Measurements from ENCODE around the gene ZNF148.

Gene ZNF148

DNA sequence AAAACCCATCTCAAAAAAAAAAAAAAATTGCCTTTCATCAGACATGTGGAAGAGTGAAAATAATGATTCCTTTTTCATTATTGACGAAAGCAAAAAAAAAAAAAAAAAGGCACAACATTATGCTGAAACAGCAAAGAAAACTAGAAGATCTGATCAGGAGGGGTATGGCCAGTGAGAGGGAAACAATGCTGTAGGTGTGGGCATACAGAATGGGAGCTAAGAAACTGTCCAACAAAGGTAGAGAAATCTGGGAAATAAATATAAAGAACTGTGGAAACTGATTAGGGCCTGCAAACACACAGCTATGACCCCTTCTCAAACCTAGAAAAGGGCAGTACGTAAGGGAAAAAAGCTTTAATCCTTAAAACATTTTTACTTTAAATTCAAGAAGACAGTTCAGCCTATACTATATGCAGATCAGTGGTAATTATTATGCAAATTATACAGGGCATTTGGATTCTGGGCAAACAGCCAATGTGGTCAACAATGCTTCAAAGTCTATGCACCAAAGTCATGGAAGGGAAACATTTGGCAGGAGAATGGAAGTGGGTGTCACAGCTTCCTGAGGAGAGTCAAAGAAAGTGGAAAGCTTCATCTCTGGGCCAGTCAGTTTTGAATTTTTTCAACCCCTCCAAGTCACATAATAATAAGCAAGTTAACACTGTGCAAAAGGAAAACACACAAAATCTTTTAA lies 94.3 kb downstream of the ZNF148 start:
- no peak for DNase-seq (ENCODE audit: low read depth)

DNA sequence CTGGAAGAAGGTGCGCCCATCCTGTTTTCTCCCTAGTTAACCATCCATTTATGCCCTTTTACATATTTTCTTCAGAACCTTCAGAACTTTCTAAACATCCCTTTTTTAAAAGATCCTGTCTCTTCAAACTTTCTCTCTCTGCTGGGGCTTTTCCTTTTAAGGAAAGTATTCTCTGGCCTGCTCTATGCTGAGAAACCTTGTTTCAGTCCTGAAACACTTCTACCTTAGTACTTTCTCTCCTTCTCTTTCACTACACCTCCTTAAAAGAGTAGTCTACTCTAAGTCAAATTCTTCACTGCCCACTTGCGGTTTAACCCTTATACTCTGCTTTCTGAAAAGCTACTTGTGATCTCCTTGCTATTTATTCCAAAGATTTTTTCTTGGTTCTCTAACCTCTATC lies 97.0 kb downstream of the ZNF148 start:
- no peak for DNase-seq (ENCODE audit: low read depth)

DNA sequence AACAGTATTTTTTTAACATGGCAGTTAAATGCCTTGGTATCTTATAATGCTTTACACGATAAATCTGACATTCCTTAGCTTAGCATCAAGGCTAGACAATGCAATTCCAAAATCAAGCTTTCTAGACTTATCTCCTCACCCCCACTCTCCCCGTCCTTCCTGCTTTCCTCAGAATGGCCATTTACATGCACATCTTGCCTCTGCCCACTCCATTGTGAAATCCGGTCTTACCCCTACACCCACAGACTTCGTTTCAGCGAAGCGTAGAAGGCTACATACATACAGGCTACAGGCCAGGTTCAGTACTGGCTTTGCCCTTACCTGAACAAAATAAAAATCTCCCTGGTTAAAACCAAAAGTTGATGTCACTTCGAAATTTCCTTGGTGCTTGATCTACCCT lies 104.0 kb downstream of the ZNF148 start:
- DNase-seq (ENCODE audit: low read depth), result no peak

DNA sequence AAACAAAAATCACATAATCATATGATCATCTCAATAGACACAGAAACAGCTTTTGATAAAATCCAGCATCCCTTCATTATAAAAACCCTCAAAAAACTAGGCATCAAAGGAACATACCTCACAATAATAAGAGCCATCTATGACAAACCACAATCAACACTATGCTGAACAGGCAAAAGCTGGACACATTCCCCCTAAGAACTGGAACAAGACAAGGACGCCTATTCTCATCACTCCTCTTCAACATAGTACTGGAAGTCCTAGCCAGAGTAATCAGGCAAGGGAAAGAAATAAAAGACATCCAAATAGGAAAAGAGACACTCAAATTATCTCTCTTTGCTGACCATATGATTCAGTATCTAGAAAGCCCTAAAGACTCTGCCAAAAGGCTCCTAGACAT lies 107.7 kb downstream of the ZNF148 start:
- no peak for DNase-seq (ENCODE audit: low read depth)

DNA sequence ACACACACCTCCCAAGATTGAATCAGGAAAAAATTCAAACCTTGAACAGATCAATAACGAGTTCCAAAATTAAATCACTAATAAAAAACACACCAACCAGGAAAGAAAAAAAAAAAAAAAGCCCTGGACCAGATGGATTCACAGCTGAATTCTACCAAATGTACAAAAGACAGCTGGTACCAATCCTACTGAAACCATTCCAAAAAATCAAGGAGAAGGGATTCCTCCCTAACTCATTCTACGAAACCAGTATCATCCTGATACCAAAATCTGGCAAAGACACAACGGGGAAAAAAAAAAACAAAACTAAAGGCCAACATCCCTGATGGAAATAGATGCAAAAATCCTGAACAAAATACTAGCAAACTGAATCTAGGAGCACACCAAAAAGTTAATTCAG lies 108.2 kb downstream of the ZNF148 start:
- no peak for DNase-seq (ENCODE audit: low read depth)

DNA sequence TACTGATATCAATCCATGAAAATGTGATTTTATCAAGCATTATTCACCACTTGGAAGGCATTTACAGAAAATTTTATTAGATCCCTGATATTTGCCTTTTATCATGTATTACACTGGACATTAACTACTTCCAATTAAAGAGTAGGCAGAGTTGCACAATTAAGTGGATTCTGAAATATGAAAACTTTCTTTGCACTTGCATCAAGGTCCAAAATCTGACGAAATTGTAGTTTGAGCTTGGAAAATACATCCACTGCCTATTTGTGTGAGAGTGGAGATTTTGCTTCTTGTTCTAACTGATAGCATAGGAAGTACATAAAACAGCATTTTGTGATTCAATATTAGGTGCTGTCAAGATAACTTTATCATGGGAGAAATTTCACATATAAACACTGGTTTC lies 113.0 kb downstream of the ZNF148 start:
- no peak for DNase-seq (ENCODE audit: low read depth)

DNA sequence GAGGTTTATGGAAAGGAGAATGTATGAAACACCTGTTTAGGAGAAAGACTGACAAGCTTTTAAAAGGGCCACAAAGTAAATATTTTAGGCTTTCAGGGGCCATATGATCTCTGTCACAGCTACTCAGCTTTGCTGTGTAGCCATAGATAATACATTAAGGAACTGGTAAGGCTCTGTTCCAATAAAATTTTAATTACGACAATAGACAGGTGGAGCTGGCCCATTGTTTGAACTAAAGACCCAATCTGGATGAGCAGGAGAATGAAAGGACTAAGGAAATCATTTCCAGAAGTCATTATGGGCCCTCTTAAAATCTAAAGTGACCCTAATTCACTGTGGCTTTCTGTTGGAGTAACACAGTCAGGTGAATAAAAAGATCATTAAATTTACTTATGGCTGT lies 114.1 kb downstream of the ZNF148 start:
- no peak for DNase-seq (ENCODE audit: low read depth)

DNA sequence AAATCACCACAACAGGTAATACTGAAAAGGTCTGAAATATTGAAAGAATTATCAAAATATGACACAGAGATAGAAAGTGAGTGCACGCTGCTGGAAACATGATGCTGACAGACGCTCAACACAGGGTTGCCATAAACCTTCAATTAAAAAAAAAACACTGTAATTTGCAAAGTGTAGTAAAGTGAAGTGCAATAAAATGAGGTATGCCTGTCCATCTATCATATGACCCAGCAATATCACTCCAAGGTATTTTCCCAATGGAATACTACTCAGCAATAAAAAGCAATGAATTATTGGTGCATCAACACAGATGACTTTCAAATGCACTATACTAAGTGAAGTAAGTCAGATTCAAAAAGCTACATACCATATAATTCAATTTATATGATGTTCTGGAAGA lies 115.0 kb downstream of the ZNF148 start:
- DNase-seq (ENCODE audit: low read depth), result no peak

DNA sequence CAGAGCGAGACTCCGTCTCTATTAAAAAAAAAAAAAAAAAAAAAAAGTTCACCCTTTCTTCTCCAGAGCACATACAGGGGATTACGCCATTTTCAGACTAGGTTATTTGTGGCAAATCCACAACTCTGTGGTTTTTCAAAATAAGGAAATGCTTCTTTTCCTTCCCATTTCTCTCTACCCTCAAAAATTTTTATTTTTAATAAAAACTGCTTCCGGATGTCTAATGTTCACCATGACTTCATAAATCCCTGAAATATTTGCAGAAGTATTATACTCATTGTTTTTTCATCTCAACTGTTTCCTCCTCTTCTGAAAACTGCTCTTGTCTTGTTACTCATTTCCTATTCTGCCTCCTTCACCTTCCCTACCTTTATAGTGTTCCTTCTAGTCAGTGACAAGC lies 117.6 kb downstream of the ZNF148 start:
- DNase-seq (ENCODE audit: low read depth), result no peak

DNA sequence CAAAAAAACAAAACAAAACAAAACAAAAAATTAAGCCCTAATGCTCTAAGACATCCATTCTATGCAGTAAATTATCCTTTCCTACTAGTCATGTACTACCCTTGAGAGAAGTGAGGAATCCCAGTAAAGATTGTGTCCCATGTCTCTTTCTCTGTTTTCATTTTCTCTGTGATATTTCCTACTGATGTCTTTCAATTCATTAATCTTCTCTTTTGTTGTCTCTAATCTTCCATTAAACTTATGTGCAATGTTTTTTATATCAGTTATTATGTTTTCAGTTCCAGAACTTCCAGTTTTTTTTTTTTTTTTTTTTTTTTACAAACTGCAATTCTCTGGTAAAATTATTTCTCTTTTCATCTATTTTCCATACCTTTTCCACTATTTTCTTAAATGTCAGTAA lies 118.5 kb downstream of the ZNF148 start:
- no peak for DNase-seq (ENCODE audit: low read depth)

DNA sequence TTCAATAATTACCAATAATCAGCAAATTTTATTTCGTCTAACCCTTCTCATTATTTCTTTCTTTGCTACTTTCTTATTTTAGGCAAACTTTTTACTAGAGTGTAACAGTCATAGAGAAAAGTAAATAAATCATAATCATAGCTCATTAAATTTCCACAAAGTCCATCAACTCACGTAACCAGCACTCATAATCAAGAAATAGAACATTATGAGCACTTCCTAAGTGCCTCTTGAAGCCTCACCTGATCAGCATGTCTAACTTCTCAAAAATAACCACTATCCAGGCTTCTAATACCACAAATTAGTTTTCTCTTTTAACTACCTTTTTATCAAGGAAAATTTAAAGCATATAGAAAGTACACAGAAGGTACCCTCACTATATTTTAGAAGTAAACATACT lies 124.2 kb downstream of the ZNF148 start:
- DNase-seq (ENCODE audit: low read depth), result no peak

DNA sequence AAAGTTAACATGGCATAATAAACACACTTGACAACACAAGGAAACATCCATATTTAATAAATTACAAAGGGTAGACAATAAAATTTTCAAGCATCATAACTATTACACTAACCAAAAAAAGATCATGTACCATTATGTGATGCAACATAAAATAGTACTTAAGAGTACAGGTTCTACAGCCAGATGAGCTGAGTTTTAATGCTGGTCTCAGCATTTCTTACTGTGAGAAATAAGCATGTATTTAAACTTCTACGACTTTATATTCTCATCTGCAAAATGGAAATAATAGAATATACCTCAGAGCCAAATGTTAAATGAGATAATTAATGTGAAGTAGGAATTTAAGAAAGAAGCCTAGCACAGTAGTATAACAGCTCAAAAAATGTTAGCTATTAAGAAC lies 128.9 kb downstream of the ZNF148 start:
- DNase-seq (ENCODE audit: low read depth), result no peak

DNA sequence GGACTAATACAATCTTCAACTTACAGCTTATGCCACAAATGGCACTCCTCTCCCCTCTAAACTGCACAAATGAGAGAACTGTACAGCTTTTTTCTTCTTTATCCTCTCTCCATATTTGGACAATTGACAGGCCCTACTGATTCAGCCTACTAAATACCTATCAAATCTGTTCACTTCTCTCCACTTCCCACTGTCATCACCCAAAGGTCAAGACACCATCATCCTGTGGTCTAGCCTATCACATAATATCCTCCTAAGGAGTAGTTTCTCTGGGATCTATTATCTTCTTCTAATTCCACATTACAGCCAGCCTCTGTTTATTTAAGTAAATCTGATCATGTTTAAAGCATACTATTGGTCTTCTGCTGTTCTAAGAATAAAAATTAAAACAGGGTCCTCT lies 129.6 kb downstream of the ZNF148 start:
- DNase-seq (ENCODE audit: low read depth), result no peak

DNA sequence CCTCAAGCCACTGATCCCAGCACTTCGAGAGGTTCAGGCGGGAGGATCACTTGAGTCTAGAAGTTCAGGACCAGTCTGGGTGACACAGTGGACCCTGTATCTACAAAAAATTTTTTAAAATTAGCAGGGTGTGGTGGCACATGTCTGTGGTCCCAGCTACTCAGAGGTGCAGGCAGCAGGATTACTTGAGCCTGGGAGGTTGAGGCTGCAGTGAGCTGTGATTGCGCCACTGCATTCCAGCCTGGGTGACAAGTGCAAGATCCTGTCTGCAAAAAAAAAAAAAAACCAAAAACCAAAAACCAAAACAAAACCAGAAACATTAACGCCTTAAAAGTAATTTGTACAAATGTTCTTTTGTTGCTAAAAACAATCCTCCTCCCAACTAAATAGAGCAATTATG lies 134.6 kb downstream of the ZNF148 start:
- no peak for DNase-seq (ENCODE audit: low read depth)

DNA sequence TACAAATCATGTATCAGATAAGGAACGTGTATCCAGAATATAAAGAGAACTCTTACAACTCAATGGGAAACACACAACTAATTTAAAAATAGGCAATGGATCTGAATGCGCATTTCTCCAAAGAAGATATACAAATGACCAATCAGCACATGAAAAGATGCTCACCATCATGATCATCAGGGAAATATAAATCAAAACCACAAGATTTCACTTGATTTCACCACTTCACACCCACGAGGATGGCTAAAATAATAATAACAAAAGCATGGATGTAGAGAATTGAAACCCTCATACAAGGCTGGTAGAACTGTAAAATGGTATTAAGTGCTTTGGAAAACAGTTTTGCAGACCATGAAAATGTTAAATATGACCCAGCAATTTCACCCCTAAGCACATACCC lies 135.9 kb downstream of the ZNF148 start:
- no peak for DNase-seq (ENCODE audit: low read depth)

DNA sequence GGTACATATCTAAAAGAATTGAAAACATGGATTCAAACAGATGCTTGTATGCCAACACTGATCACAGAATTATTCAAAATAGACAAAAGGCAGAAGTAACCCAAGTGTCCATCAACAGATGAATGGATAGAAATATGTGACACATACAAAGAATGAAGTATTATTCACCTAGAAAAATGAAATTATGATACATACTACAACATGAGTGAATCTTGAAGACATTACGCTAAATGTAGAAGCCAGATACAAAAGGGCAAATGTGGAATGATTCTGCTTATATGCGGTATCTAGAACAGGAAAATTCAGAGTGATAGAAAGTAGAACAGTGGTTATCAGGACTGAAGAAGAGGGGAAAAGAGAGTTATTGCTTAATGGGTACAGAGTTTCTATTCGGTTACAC lies 136.4 kb downstream of the ZNF148 start:
- no peak for DNase-seq (ENCODE audit: low read depth)

DNA sequence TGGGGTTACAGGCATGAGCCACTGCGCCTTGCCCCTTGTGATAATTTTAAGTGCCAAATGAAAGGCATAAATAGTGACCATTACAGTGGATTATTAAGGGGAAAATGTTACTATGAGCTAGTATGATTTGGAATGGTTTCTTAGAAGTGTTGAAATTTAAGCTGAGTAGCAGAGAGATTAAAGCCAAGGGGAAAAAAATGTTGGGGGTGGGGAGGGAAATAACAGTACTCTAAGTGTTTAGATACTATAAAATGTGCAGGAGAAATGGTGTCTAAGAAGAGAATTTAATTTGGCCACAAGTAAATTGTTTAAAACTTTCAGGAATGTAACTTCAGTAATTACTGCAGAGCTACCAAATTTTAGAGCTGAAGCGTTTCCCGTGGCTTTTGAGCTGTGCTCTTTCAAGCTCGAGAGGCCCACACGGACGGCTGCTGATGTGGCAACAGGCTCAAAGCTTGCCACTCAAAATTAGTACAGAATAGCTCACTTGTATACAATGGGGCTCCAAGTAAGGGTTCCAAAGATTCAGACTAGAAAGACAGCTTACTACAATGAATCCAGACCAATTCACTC lies 138.7 kb downstream of the ZNF148 start:
- DNase-seq (ENCODE audit: low read depth), result no peak

DNA sequence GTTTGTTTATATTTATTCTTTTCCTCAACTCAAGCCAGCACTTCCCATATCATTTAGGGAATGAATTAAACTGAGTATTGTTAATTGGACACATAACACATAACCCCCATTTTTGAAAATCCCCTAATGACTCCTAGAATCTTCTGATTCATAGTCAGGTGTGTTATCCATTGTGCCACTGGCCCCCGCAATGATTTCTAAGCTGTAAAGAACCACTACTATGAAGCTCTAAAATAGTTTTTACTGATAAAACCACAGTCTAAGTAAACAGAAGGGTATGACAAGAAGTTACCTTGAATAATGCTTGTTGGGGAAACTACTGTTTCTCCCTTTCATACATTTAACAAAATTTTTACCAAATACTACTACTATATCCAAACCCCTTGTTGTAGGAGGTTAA lies 140.3 kb downstream of the ZNF148 start:
- no peak for DNase-seq (ENCODE audit: low read depth)

DNA sequence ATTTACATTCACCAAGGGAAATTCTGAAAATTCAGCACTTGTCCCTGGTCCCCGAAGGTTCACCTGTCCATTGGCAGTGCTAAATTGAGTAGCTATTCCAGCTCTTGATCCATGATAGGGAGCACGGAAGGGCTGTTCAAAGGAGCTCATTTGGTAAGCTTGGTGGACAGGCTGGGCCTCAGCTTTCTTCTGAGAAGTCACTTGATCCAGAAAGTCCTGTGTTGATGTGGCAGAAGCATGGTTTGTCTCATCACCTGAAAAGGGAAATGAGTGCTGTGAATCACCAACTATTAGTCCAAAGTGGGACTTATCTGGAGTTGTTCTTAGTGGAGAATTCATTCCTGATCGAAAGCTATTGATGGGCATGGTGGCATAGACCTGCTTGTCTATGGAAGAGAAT lies 142.7 kb downstream of the ZNF148 start:
- no peak for DNase-seq (ENCODE audit: low read depth)

DNA sequence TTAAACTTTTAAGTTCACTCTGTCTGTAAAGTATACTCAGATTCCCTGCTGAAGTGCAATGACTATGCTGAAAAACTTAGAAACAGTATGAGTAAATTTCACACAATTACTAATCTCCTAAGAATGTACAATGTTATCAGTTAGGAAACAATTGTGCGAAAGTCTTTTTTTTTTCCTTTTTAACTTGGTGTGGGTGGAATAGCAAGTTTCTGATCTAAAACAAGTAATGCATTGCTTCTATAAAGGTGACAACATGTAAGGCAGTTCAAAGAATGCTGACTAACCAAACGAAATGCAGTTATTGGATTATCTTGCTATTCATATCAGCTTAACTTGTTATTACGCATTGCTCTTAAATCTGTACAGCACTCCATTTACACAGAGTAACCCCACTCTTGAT lies 143.2 kb downstream of the ZNF148 start:
- no peak for DNase-seq (ENCODE audit: low read depth)

DNA sequence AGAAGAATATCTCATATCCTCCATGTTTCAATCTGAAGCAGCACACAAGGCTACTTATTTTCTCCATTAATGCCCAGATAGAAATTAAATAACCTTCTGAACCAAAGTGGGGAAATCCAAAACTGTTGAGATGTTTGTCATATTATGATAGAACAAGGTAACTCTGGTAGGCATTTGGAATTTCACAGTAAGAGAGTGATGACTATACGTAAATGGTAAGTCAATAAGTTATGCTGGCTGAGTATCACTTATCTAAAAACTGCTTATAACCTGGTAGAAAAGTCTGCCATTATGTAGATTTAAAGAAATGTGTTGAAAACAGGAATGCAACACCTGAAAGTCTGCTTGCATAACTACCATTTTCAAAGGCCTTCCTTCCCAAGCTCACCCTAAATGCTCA lies 145.4 kb downstream of the ZNF148 start:
- DNase-seq (ENCODE audit: low read depth), result no peak

DNA sequence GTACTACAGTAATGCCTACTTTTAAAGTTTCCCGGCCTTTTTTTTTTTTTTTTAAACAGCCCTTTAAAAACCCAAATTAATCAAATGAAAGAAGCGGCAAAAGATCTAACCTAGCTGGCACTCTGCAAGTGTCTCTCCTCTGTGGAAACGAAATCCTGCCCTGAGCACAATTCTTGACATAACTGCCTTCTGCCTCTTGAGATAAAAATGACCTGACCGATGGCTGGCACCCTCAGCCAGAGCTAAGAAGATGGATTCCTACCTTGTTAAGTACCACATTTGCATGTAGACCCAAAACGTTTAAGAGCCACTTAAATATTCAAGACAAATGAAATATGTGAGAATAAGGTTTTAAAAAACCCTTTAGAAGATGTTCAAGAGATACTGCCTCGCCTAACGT lies 146.0 kb downstream of the ZNF148 start:
- DNase-seq (ENCODE audit: low read depth), result no peak

DNA sequence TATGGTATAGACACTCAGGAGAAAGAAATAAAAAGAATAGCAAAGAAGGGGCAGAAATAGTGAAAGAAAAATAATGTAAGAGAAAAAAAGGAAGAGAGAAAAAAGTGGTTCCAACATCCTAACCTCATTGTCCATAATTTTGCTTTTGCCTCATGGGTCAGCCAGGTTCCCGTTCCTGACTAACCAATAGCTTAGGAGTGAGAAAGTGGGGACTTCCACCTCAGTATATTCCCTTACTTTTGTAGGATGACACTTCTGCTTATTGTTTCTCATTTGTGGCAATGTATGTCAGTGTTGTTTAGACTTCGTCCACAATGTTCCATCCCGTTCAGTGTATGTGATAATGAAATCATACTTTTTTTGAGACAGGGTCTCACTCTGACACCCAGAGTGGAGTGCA lies 153.3 kb downstream of the ZNF148 start:
- no peak for DNase-seq (ENCODE audit: low read depth)

DNA sequence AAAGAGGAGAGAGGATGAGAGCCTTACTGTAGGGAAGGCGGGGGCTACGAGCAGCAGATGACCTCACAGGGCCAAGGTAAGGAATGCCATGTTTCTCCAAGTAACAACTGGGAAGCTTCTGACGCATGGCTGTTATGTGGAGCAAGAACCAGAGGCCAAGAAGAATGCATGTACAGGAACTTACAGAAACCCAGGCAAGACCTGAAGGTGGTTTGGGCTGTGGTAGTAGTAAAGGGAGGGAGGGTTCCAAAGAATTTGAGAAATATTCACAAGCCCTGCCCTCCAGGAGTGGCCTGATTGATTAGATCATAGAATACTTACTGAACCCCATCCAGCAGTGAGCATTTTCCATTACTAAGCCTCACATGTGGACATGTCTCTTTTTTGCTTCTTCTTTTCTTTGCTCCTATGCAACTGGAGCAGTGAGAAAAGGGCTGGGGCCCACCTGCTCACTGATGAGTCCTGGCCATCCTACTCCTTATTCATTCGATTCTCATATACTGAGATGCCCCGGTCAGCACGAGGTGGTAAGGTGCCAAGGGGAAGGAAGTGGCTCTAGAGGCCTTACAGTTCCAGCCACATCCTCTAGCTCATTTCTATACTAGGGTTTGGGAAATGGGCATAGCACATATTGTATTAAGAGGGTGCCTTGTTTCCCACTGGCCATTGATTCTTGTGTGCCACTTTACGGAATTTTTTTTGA lies 154.2 kb downstream of the ZNF148 start:
- no peak for DNase-seq (ENCODE audit: low read depth)
